GM21619 (cell line): ENCODE results near the gene TBC1D17.

Experiments
- ATAC-seq: cut with Tn5 transposase; IDR thresholded peaks from one replicate; pipeline ENCODE4 v1.9.1; 2021; ENCODE audit not compliant: unreplicated experiment

TBC1D17 gene

GRCh38 chr19:49933643-49934042, 56.1 kb downstream of the TBC1D17 start:
- no peak for ATAC-seq

- no peak for ATAC-seq
Measured at GRCh38 chr19:49936549-49936948, 59.0 kb downstream of the TBC1D17 start.

- ATAC-seq: no peak
Measured at GRCh38 chr19:49937750-49938381, 60.4 kb downstream of the TBC1D17 start.
